MM.1S (cell line): ENCODE data around the gene FAF2.

ENCODE experiments used
- DNase-seq: peaks from one replicate; pipeline ENCODE4 v3.0.0-alpha.2; 2015
- H2AFZ ChIP-seq: fragments of 300-600 bp; sonication (generic); 2 replicates; pipeline ENCODE4 v1.6.0; 2016; ENCODE audit warnings: antibody characterized with exemption, low read length
- H3F3A ChIP-seq: fragments of 300-600 bp; sonication (generic); 2 replicates; pipeline ENCODE4 v1.6.1; 2016; ENCODE audit warnings: mild to moderate bottlenecking, antibody characterized with exemption, low read length, moderate library complexity, mixed read lengths; ENCODE audit not compliant: insufficient read depth
- H3K27ac ChIP-seq: fragments of 300-600 bp; sonication (generic); 2 replicates; pipeline ENCODE4 v1.5.1; 2016; ENCODE audit warnings: mild to moderate bottlenecking, low read length
- H3K27me3 ChIP-seq: fragments of 300-600 bp; sonication (generic); replicated peaks from 2 replicates; pipeline ENCODE4 v1.6.0; 2016; ENCODE audit warnings: low read length; ENCODE audit not compliant: insufficient read depth
- H3K36me3 ChIP-seq: fragments of 300-600 bp; sonication (generic); replicated peaks from 2 replicates; pipeline ENCODE4 v1.6.1; 2016; ENCODE audit warnings: mild to moderate bottlenecking, low read length, mixed read lengths; ENCODE audit not compliant: insufficient read depth
- H3K4me1 ChIP-seq: fragments of 300-600 bp; sonication (generic); 2 replicates; pipeline ENCODE4 v1.6.1; 2016; ENCODE audit warnings: low read length, mixed read lengths
- H3K4me2 ChIP-seq: fragments of 300-600 bp; sonication (generic); 2 replicates; pipeline ENCODE4 v1.6.0; 2016; ENCODE audit warnings: low read depth, low read length
- H3K4me3 ChIP-seq: fragments of 300-600 bp; sonication (generic); 2 replicates; pipeline ENCODE4 v1.5.1; 2016; ENCODE audit warnings: low read length, mixed read lengths
- H3K79me2 ChIP-seq: fragments of 300-600 bp; sonication (generic); 2 replicates; pipeline ENCODE4 v1.6.1; 2016; ENCODE audit warnings: mixed run types, low read length, mixed read lengths
- H3K9ac ChIP-seq: fragments of 300-600 bp; sonication (generic); 2 replicates; pipeline ENCODE4 v1.6.1; 2016; ENCODE audit warnings: low read length, mixed read lengths
- H3K9me2 ChIP-seq: fragments of 300-600 bp; sonication (generic); replicated peaks from 2 replicates; pipeline ENCODE4 v1.6.1; 2016; ENCODE audit warnings: mild to moderate bottlenecking, low read length, mixed read lengths; ENCODE audit not compliant: insufficient read depth
- H3K9me3 ChIP-seq: fragments of 300-600 bp; sonication (generic); replicated peaks from 2 replicates; pipeline ENCODE4 v1.6.1; 2016; ENCODE audit warnings: mild to moderate bottlenecking, low read length, mixed read lengths; ENCODE audit not compliant: insufficient read depth
- H4K20me1 ChIP-seq: fragments of 300-600 bp; sonication (generic); 2 replicates; pipeline ENCODE4 v1.6.1; 2016; ENCODE audit warnings: mild to moderate bottlenecking, low read length, moderate library complexity, mixed read lengths; ENCODE audit not compliant: insufficient read depth
- EZH2 ChIP-seq: fragments of 300-600 bp; sonication (generic); optimal IDR thresholded peaks from 2 replicates; pipeline ENCODE3; 2017; ENCODE audit warnings: low read depth, mild to moderate bottlenecking, antibody characterized with exemption, low read length, mixed read lengths
- EZH2phosphoT487 ChIP-seq: fragments of 300-600 bp; sonication (generic); IDR thresholded peaks from 2 replicates; pipeline ENCODE4 v1.6.1; 2018; ENCODE audit warnings: antibody characterized with exemption, low read length
- TF ChIP-seq, protein P1 (sequence below): fragments of 300-600 bp; sonication (generic); IDR thresholded peaks from 2 replicates; pipeline ENCODE4 v1.5.1; 2016; ENCODE audit warnings: antibody characterized with exemption, low read length, mixed read lengths

FAF2 gene

GRCh38 chr5:176537554-176538229, 89.5 kb downstream of the FAF2 start:
- no peaks in the 10 kb centered on the region for H3K36me3 ChIP-seq
- no peak for TF ChIP-seq EZH2
- TF ChIP-seq, protein P1, sequence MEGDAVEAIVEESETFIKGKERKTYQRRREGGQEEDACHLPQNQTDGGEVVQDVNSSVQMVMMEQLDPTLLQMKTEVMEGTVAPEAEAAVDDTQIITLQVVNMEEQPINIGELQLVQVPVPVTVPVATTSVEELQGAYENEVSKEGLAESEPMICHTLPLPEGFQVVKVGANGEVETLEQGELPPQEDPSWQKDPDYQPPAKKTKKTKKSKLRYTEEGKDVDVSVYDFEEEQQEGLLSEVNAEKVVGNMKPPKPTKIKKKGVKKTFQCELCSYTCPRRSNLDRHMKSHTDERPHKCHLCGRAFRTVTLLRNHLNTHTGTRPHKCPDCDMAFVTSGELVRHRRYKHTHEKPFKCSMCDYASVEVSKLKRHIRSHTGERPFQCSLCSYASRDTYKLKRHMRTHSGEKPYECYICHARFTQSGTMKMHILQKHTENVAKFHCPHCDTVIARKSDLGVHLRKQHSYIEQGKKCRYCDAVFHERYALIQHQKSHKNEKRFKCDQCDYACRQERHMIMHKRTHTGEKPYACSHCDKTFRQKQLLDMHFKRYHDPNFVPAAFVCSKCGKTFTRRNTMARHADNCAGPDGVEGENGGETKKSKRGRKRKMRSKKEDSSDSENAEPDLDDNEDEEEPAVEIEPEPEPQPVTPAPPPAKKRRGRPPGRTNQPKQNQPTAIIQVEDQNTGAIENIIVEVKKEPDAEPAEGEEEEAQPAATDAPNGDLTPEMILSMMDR, result no peak
- no peak for TF ChIP-seq EZH2phosphoT487
- H3F3A ChIP-seq, result peaks cover 17% of the 10 kb centered on the region
- H2AFZ ChIP-seq, result peak overlapping the region; percentile 96
- H3K79me2 ChIP-seq, result peaks cover 38% of the 10 kb centered on the region
- peaks cover 25% of the 10 kb centered on the region for H3K4me1 ChIP-seq
- H3K27me3 ChIP-seq, result no peaks in the 10 kb centered on the region
- peak overlapping the region; percentile 83 for H3K27ac ChIP-seq
- peak overlapping the region; percentile 86 for H3K9ac ChIP-seq
- H3K4me2 ChIP-seq, result peak overlapping the region; percentile 94
- peak; percentile 100 for DNase-seq
- peak overlapping the region; percentile 97 for H3K4me3 ChIP-seq
- no peaks in the 10 kb centered on the region for H3K9me3 ChIP-seq
- H3K9me2 ChIP-seq, result no peaks in the 10 kb centered on the region
- no peaks in the 10 kb centered on the region for H4K20me1 ChIP-seq

GRCh38 chr5:176538230-176538988, 90.2 kb downstream of the FAF2 start:
- 0 out of 2 replicates have a peak overlapping the region, but pooled peaks have one; percentile 8 for H2AFZ ChIP-seq
- DNase-seq, result no peak
- H3F3A ChIP-seq, result peaks cover 17% of the 10 kb centered on the region
- H3K79me2 ChIP-seq, result peaks cover 31% of the 10 kb centered on the region
- H3K4me3 ChIP-seq, result peak overlapping the region; percentile 97
- peak overlapping the region; percentile 94 for H3K4me2 ChIP-seq
- no peaks in the 10 kb centered on the region for H3K27me3 ChIP-seq
- peaks cover 25% of the 10 kb centered on the region for H3K4me1 ChIP-seq
- peak overlapping the region; percentile 20; the same call in 1 of the 2 replicates for H3K27ac ChIP-seq
- TF ChIP-seq, protein P1, result no peak
- TF ChIP-seq EZH2, result no peak
- TF ChIP-seq EZH2phosphoT487, result no peak
- no peaks in the 10 kb centered on the region for H3K36me3 ChIP-seq
- H4K20me1 ChIP-seq, result no peaks in the 10 kb centered on the region
- peak overlapping the region; percentile 86; the same call in 1 of the 2 replicates for H3K9ac ChIP-seq
- no peaks in the 10 kb centered on the region for H3K9me2 ChIP-seq
- H3K9me3 ChIP-seq, result no peaks in the 10 kb centered on the region

DNA sequence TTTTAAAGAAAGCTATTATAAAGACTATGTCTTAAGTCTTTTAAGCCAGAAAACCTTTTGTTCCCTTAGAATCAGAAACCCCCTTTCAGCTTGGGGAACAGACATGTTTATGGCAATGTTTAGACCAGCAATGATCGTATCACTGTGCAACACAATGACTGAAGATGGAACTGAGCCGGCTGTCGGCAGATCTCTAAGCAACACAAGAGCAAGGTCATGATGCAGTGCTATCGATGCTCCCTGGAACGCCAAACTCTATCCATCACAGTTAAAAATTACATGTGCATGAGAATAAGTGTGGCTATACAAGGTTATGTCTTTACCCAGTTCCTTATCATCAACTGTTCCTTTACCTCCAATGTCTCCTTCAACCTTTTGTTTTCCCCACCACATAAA, 90.8 kb downstream of the FAF2 start:
- Histone ChIP-seq H4K20me1 (no peaks in the 10 kb centered on the region), H3K27me3 (no peaks in the 10 kb centered on the region), H3K79me2 (peaks cover 25% of the 10 kb centered on the region), H3K4me1 (peaks cover 25% of the 10 kb centered on the region), H3K9me2 (no peaks in the 10 kb centered on the region), H3K4me2 (no peak overlapping the region), H3K27ac (no peak overlapping the region), H2AFZ (no peak overlapping the region), H3K9me3 (no peaks in the 10 kb centered on the region), H3F3A (peaks cover 23% of the 10 kb centered on the region), H3K4me3 (no peak overlapping the region), H3K9ac (no peak overlapping the region), H3K36me3 (no peaks in the 10 kb centered on the region)
- no peak for TF ChIP-seq EZH2phosphoT487
- TF ChIP-seq, protein P1, result no peak
- no peak for TF ChIP-seq EZH2
- no peak for DNase-seq
